ENCODE data around the gene ATL2.

Gene ATL2

DNA sequence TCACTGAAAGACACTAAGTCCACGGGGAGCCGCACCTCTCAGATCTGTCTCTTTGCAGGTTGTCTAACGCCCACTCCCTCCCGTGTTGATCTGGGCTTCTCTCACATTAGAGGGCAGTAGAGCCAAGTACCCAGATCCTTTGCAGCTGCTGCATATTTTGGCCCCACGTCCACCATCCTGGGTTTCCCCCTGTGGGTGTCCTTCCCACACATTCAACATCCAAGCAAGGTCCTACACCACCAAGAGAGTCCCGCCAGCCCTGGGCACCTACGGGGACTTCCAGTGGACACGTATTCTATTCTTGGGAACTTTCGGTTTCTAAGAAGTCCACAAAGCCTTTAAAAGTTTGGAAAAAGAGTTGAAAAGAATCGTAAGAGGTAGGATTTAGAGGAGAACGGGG is 116.6 kb downstream of the ATL2 start:
- TF ChIP-seq TEAD4 (IDR thresholded peaks at IDR 0.05) (no peak), ZBTB7A (IDR thresholded peaks at IDR 0.05; ENCODE audit: low read depth) (no peak), FOXM1 (IDR thresholded peaks at IDR 0.05; ENCODE audit: borderline replicate concordance, low read depth) (no peak)
- TF ChIP-seq, protein P1, sequence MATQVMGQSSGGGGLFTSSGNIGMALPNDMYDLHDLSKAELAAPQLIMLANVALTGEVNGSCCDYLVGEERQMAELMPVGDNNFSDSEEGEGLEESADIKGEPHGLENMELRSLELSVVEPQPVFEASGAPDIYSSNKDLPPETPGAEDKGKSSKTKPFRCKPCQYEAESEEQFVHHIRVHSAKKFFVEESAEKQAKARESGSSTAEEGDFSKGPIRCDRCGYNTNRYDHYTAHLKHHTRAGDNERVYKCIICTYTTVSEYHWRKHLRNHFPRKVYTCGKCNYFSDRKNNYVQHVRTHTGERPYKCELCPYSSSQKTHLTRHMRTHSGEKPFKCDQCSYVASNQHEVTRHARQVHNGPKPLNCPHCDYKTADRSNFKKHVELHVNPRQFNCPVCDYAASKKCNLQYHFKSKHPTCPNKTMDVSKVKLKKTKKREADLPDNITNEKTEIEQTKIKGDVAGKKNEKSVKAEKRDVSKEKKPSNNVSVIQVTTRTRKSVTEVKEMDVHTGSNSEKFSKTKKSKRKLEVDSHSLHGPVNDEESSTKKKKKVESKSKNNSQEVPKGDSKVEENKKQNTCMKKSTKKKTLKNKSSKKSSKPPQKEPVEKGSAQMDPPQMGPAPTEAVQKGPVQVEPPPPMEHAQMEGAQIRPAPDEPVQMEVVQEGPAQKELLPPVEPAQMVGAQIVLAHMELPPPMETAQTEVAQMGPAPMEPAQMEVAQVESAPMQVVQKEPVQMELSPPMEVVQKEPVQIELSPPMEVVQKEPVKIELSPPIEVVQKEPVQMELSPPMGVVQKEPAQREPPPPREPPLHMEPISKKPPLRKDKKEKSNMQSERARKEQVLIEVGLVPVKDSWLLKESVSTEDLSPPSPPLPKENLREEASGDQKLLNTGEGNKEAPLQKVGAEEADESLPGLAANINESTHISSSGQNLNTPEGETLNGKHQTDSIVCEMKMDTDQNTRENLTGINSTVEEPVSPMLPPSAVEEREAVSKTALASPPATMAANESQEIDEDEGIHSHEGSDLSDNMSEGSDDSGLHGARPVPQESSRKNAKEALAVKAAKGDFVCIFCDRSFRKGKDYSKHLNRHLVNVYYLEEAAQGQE (IDR thresholded peaks at IDR 0.05; ENCODE audit: low read depth): no peak

DNA sequence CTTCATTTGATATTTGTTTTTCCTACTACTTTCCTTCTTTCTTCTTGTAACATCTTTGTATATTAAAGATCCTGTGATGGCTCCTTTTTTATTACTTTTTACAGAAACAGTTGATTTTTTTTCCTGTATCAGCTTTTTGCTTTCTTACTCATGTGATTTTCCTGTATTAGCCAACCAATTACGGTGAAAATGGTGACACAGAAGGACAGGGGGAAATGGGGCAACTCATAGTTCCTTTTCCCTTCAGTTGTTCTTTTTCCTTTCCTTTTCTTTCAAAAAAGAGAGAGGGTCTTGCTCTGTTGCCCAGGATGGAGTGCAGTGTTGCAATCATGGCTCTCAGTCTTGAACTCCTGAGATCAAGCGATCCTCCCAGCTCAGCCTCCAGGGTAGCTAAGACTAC is 117.8 kb downstream of the ATL2 start:
- TF ChIP-seq EGR1 (IDR thresholded peaks at IDR 0.05): no peak
- TF ChIP-seq, protein P2, sequence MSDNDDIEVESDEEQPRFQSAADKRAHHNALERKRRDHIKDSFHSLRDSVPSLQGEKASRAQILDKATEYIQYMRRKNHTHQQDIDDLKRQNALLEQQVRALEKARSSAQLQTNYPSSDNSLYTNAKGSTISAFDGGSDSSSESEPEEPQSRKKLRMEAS (IDR thresholded peaks at IDR 0.05): no peak
- no peak for TF ChIP-seq TEAD4 (IDR thresholded peaks at IDR 0.05)
- TF ChIP-seq, protein P1 (IDR thresholded peaks at IDR 0.05; ENCODE audit: low read depth): no peak
- no peak for TF ChIP-seq TAF1 (IDR thresholded peaks at IDR 0.05; ENCODE audit: low read depth)
- TF ChIP-seq CREB1 (IDR thresholded peaks at IDR 0.05; ENCODE audit: low read depth): no peak
- no peak for TF ChIP-seq NFIC (IDR thresholded peaks at IDR 0.05)
- no peak for TF ChIP-seq EP300 (IDR thresholded peaks at IDR 0.05; ENCODE audit: borderline replicate concordance)
- TF ChIP-seq YY1 (IDR thresholded peaks at IDR 0.05; ENCODE audit: low read depth): no peak
- no peak for TF ChIP-seq RAD21 (IDR thresholded peaks at IDR 0.05; ENCODE audit: low read depth)
- TF ChIP-seq, protein P3, sequence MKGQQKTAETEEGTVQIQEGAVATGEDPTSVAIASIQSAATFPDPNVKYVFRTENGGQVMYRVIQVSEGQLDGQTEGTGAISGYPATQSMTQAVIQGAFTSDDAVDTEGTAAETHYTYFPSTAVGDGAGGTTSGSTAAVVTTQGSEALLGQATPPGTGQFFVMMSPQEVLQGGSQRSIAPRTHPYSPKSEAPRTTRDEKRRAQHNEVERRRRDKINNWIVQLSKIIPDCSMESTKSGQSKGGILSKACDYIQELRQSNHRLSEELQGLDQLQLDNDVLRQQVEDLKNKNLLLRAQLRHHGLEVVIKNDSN (IDR thresholded peaks at IDR 0.05): no peak
- no peak for TF ChIP-seq TCF12 (IDR thresholded peaks at IDR 0.05; ENCODE audit: low read depth)
- TF ChIP-seq FOXM1 (IDR thresholded peaks at IDR 0.05; ENCODE audit: borderline replicate concordance, low read depth): no peak
- TF ChIP-seq CEBPB (IDR thresholded peaks at IDR 0.05): no peak
- TF ChIP-seq ZBTB7A (IDR thresholded peaks at IDR 0.05; ENCODE audit: low read depth): no peak

DNA sequence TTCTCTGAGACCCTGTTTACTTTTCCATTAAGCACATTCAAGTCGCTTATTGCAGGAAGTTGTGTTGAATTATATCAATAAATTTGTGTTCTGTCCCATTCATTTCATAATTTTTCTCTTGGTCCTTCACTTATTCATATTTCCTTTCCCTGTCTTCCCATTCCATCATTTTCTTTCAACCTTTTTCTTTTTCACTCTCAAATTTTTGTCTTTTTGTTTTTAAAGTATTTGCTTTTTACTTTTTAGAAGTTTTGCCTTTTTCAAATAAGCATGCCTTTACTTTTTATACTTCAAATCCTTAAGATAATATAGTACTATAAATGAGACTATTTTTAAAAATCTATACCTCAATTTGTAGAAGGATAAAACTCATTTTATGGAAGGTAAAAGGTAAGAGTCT is 120.5 kb downstream of the ATL2 start:
- TF ChIP-seq RAD21 (IDR thresholded peaks at IDR 0.05; ENCODE audit: low read depth) (no peak), TAF1 (IDR thresholded peaks at IDR 0.05; ENCODE audit: low read depth) (no peak), ZBTB7A (IDR thresholded peaks at IDR 0.05; ENCODE audit: low read depth) (no peak), EGR1 (IDR thresholded peaks at IDR 0.05) (no peak), TEAD4 (IDR thresholded peaks at IDR 0.05) (no peak), NFIC (IDR thresholded peaks at IDR 0.05) (no peak), EP300 (IDR thresholded peaks at IDR 0.05; ENCODE audit: borderline replicate concordance) (no peak), FOXM1 (IDR thresholded peaks at IDR 0.05; ENCODE audit: borderline replicate concordance, low read depth) (no peak), TCF12 (IDR thresholded peaks at IDR 0.05; ENCODE audit: low read depth) (no peak)
- TF ChIP-seq, protein P1 (IDR thresholded peaks at IDR 0.05; ENCODE audit: low read depth): no peak
- TF ChIP-seq, protein P2 (IDR thresholded peaks at IDR 0.05): no peak

DNA sequence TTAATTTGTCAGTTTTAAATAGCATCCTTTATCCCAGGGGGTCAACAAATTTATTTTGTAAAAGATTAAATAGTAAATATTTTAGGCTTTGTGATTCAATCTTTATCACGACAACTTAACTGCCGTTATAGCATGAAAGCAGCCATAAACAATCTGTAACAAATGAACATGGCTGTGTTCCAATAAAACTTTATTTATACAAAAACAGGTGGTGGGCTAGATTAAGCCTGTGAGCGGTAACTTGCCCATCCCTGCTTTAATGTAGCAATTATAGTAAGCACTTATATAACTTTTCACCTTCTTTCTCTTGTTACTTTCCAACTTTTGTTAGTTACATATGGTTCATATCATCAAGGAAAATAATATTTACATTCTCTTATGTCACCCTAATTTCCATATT is 121.9 kb downstream of the ATL2 start:
- TF ChIP-seq TEAD4 (IDR thresholded peaks at IDR 0.05): no peak
- TF ChIP-seq, protein P1 (IDR thresholded peaks at IDR 0.05; ENCODE audit: low read depth): no peak
- no peak for TF ChIP-seq FOXM1 (IDR thresholded peaks at IDR 0.05; ENCODE audit: borderline replicate concordance, low read depth)
- TF ChIP-seq CREB1 (IDR thresholded peaks at IDR 0.05; ENCODE audit: low read depth): no peak
- TF ChIP-seq CEBPB (IDR thresholded peaks at IDR 0.05): no peak
- TF ChIP-seq, protein P2 (IDR thresholded peaks at IDR 0.05): no peak
- TF ChIP-seq EGR1 (IDR thresholded peaks at IDR 0.05): no peak
- TF ChIP-seq RAD21 (IDR thresholded peaks at IDR 0.05; ENCODE audit: low read depth): no peak
- TF ChIP-seq, protein P3 (IDR thresholded peaks at IDR 0.05): no peak
- TF ChIP-seq NFIC (IDR thresholded peaks at IDR 0.05): no peak
- TF ChIP-seq TAF1 (IDR thresholded peaks at IDR 0.05; ENCODE audit: low read depth): no peak
- TF ChIP-seq YY1 (IDR thresholded peaks at IDR 0.05; ENCODE audit: low read depth): no peak
- no peak for TF ChIP-seq EP300 (IDR thresholded peaks at IDR 0.05; ENCODE audit: borderline replicate concordance)
